ENCODE results near the gene NCAPG2.

The NCAPG2 gene

GRCh38 chr7:158585721-158586498 lies 118.7 kb downstream of the NCAPG2 start:
- peaks cover 39% of the 10 kb centered on the region for H3K27me3 Mint-ChIP-seq
- H3K4me3 Mint-ChIP-seq, result peak overlapping the region; percentile 74
- no peak overlapping the region for H3K27ac Mint-ChIP-seq
- no peaks in the 10 kb centered on the region for H3K9me3 Mint-ChIP-seq (ENCODE audit: low read depth)
- H3K4me1 Mint-ChIP-seq (ENCODE audit: low read depth), result peaks cover 14% of the 10 kb centered on the region
- H3K36me3 Mint-ChIP-seq, result no peaks in the 10 kb centered on the region

DNA sequence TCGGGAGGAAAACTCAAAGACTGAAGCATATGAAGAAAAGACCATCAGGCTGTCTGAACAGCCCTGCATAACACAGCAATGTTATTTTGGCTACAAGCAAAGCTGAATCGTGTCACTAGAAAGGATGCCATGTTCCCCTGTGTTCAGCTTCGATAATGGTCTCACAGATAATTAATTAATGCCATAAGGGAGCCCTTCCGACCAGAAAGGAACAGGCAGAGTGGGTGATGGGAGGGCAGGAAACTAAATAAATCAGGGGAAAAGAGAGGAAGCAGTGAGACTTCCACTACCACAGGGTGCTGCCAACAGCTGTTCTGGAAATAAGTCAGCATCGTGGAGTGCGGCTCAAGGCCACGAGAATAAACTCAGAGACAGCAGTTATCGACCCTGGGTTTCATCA lies 120.2 kb downstream of the NCAPG2 start:
- peaks cover 46% of the 10 kb centered on the region for H3K27me3 Mint-ChIP-seq
- H3K36me3 Mint-ChIP-seq, result no peaks in the 10 kb centered on the region
- H3K4me1 Mint-ChIP-seq (ENCODE audit: low read depth), result peaks cover 14% of the 10 kb centered on the region
- no peak overlapping the region for H3K4me3 Mint-ChIP-seq
- H3K27ac Mint-ChIP-seq, result no peak overlapping the region
- H3K9me3 Mint-ChIP-seq (ENCODE audit: low read depth), result peaks cover 11% of the 10 kb centered on the region

DNA sequence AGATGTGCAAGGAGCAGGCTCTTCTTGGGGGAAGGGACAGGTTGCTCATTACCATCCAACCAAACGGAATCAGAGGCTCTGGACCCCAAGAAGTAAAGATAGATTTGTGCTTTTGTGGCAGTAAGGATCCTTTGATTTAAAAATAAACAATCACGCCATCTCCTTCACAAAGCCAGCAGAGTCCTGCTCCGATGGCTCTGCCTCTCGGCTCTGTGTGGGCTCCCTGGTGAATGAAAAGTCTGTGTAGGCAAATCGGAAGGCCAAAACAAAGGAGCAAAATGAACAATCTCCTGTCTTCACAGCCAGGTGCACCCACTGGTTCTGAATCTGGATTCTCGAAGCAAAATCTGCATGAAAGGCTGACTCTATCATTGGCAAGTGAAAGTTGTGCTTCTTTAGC lies 120.8 kb downstream of the NCAPG2 start:
- peaks cover 12% of the 10 kb centered on the region for H3K9me3 Mint-ChIP-seq (ENCODE audit: low read depth)
- H3K27ac Mint-ChIP-seq, result no peak overlapping the region
- no peak overlapping the region for H3K4me3 Mint-ChIP-seq
- H3K4me1 Mint-ChIP-seq (ENCODE audit: low read depth), result peaks cover 12% of the 10 kb centered on the region
- no peaks in the 10 kb centered on the region for H3K36me3 Mint-ChIP-seq
- H3K27me3 Mint-ChIP-seq, result peaks cover 46% of the 10 kb centered on the region

GRCh38 chr7:158583143-158583542 lies 121.5 kb downstream of the NCAPG2 start:
- Mint-ChIP-seq H3K27ac (no peak overlapping the region), H3K4me3 (no peak overlapping the region), H3K4me1 (ENCODE audit: low read depth) (peaks cover 10% of the 10 kb centered on the region), H3K27me3 (peaks cover 46% of the 10 kb centered on the region), H3K36me3 (no peaks in the 10 kb centered on the region), H3K9me3 (ENCODE audit: low read depth) (peaks cover 12% of the 10 kb centered on the region)

DNA sequence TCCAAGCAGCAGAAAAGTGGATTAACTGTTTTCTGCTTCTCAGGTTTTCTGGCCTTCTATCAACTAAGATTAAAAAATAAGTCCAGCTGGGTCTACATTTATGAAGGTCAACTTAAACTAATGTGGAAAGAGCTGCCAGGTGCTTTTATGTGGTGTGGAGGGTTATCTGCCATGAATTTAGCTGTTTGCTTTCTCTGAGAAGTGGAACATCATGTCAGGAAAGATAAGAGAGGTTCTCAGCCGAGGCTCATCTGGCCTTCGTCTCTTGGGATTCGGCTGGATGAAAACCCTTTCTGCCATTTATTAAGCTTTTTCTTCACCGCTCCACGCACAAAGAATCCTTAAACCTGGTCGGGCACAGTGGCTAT lies 122.5 kb downstream of the NCAPG2 start:
- Mint-ChIP-seq H3K27me3 (peaks cover 46% of the 10 kb centered on the region), H3K4me1 (ENCODE audit: low read depth) (peaks cover 10% of the 10 kb centered on the region), H3K36me3 (no peaks in the 10 kb centered on the region), H3K27ac (no peak overlapping the region), H3K4me3 (no peak overlapping the region), H3K9me3 (ENCODE audit: low read depth) (peaks cover 12% of the 10 kb centered on the region)

DNA sequence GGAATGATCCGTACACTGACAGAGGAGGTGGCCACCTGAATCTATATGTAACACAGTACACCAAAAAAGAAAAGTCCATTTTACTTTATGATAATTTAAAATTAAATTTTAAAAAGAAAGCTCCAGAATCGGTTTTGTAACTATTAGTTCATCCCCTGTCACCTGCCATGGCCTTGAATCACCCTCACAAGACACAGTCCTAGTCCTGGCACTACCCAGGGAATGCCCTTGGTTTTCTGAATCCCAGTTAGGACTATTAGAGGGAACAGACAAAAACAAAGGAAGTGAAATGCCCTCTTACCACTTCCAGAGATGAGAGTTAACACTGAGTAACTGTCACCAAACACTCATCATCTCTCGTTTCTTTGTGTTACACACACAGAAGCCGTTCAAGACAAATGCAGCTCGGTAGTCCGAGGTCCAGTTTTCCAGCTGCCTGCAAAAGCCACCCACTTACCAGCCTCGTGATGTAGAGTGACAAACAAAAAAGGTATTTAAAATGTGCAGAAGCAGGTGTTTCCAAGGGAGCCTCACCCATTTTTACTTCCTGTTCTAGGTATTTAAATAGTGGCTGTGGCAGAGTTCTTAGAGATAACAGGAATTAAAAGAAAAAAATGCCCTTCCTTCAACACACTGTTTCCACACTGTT lies 123.0 kb downstream of the NCAPG2 start:
- Mint-ChIP-seq H3K9me3 (ENCODE audit: low read depth) (peaks cover 12% of the 10 kb centered on the region), H3K27me3 (peaks cover 46% of the 10 kb centered on the region), H3K4me1 (ENCODE audit: low read depth) (peaks cover 10% of the 10 kb centered on the region), H3K36me3 (no peaks in the 10 kb centered on the region), H3K27ac (no peak overlapping the region), H3K4me3 (no peak overlapping the region)
